GM15510 (cell line): ENCODE measurements around the gene PHF23.

Experiments
- POLR2A ChIP-seq: IDR thresholded peaks from 3 replicates; pipeline ENCODE4 v1.6.1; 2011; ENCODE audit warnings: borderline replicate concordance; ENCODE audit not compliant: insufficient read length; ENCODE audit errors: extremely low read depth

Gene PHF23

GRCh38 chr17:7236808-7237207 is 2.4 kb downstream of the PHF23 start:
- TF ChIP-seq POLR2A: no peak

- TF ChIP-seq POLR2A: no peak
These were observed 3.3 kb downstream of the PHF23 start for GRCh38 chr17:7235693-7236665.

- peak; percentile 78 for TF ChIP-seq POLR2A
These were observed 4.9 kb downstream of the PHF23 start, which contains the start of gene DVL2 for GRCh38 chr17:7234083-7234951. Gene DVL2, minus strand, starts transcription at chr17:7234517. Its CDS starts 255 bp downstream, at chr17:7234262.

GRCh38 chr17:7233701-7234082 is 5.6 kb downstream of the PHF23 start:
- TF ChIP-seq POLR2A: no peak

DNA sequence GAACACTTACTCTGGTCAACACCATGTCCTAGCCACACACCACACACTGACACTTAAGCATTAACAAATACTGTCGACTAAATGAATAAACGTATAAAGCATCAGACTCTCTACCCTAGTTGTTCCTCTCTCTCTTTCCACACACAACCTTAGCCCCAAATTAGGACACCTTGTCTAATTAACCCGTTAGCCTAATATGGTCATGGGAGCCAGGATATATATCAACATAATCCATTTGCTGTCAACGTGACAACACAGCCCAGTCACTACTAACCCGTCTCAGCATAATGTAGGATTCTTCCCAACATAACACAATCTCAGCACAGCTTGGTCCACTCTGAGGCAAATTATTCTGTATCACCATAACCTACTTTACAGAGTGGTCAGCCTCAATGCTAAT is 7.1 kb downstream of the PHF23 start:
- TF ChIP-seq POLR2A: no peak

GRCh38 chr17:7229504-7229903 is 9.8 kb downstream of the PHF23 start:
- TF ChIP-seq POLR2A: no peak

GRCh38 chr17:7228920-7229319 is 10.3 kb downstream of the PHF23 start:
- no peak for TF ChIP-seq POLR2A

- TF ChIP-seq POLR2A: no peak
These were observed 12.2 kb downstream of the PHF23 start for GRCh38 chr17:7226721-7227710.

DNA sequence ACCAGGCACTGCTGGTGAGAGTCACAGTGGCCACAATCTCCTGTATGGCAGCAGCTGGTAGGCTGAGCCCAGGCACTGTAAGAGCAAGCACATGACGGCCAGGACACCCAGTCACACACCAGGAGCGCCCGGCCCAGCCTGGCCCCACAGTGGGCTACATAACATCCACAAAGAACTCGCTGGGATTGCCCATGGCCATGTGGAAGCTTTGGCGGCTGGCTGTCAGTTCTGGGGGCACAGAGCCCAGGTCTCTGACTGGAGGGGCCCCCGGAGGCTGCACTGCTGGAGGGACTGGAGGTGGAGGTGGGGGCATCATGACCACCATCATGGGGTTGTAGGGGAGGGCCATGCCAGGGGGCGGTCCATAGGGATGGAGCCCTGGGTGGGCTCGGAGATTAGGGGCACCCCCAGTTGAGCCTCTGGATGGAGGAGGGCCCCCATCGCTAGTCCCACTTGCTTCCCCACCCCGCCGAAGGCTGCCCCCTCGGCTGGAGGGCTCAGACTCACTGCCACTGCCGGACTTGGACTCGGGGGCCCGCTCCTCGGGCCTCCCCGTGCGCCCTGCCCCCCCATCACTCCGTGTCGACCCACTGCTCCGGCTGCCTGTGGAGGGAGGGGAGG is 13.4 kb downstream of the PHF23 start:
- TF ChIP-seq POLR2A: no peak

DNA sequence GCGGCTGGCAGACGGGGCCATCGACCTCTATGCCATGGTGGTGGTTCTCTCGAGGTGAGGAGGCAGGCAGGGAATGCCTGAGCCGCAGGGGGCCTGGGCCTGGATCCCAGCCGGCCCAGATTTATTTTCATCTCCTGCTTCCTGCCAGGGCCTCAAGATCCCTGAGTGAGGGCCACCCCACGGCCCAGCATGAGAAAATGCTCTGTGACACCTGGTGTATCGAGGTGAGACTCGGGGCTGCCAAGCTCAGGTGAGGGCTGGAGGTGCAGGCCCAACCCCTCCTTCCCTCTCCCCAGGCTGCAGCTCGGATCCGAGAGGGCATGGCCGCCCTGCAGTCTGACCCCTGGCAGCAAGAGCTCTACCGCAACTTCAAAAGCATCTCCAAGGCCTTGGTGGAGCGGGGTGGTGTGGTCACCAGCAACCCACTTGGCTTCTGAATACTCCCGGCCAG is 14.6 kb downstream of the PHF23 start:
- TF ChIP-seq POLR2A: no peak

DNA sequence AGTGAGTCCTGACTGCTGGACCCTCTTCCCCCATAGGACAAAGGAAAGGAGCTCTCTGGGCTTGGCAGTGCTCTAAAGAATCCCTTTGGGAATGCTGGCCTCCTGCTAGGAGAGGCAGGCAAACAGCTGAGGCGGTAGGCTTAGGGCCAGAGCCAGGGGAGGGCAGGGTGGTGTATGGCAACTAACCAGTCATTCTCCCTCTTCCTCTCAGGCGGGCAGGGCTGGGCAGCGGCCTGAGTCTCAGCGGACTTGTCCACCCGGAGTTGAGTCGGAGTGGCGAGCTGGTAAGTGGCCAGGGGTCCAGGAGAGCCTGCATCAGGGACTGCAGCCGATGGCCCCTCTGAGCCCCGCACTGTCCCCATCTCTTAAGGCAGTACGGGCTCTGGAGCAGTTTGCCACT is 15.1 kb downstream of the PHF23 start:
- no peak for TF ChIP-seq POLR2A

DNA sequence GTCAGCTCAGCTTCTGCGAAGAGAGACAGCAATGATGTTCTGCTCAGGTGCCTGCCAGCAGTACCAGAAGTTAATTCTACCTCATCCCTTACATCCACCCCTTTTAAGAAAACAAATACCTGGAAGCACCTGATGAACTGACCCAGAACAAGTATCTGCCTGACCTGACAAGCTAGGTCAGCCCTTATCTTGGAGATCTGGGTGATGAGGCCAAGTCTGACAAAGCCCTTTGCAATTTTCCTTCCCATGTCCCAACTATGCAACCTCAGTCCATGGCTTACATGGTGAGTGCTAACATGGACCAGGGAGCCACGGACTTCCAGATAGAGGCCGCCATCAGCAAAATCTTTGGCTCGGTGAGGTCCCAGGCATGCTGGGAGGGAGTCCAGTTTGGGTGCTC is 15.9 kb downstream of the PHF23 start:
- TF ChIP-seq POLR2A: no peak

DNA sequence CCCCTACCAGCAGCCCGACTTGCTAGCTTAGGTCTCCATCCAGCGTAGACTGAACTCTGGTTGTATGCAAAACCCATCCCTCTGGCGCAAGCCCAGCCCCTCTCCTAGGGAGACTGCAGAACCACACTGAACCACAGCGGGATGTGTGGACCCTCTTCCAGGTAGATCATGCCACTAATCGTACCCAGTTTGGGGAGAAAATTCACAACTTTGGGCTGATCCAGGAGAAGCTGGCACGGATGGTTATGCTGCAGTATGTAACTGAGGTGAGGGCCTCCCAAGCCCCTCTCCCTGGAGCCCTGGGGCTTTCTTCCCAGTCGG is 16.3 kb downstream of the PHF23 start:
- TF ChIP-seq POLR2A: no peak

GRCh38 chr17:7222093-7222971 is 16.9 kb downstream of the PHF23 start:
- TF ChIP-seq POLR2A: peak; percentile 13
